Stimulated activated CD4-positive, alpha-beta T cell treated with anti-CD3 and anti-CD28 coated beads, Interleukin-15, amount 100 ng/mL, for 48 hours (primary cell): ENCODE results near the gene TOX2.

ENCODE experiments used
- DNase-seq, 2 donors: peaks; one replicate each; pipeline ENCODE4 v3.0.0-alpha.2; 2020; ENCODE audit warnings: low read depth in 2 of 2

TOX2 gene

GRCh38 chr20:43914311-43915210 is at the start of gene TOX2:
Gene TOX2, plus strand, starts transcription at chr20:43914852. Its CDS starts 40 bp downstream, at chr20:43914892.
- DNase-seq, result no peak

- no peak for DNase-seq
Observed at GRCh38 chr20:43868091-43868490, 46.6 kb upstream of the TOX2 start.

- no peak for DNase-seq
Observed at GRCh38 chr20:43870484-43870883, 44.2 kb upstream of the TOX2 start.

GRCh38 chr20:43878776-43879175 is 35.9 kb upstream of the TOX2 start:
- DNase-seq, result no peak

- DNase-seq, result no peak
Observed at GRCh38 chr20:43893930-43894329, 20.7 kb upstream of the TOX2 start.

- no peak for DNase-seq
Observed at GRCh38 chr20:43894491-43894890, 20.2 kb upstream of the TOX2 start.

GRCh38 chr20:43895235-43895634 is 19.4 kb upstream of the TOX2 start:
- DNase-seq, result no peak

GRCh38 chr20:43899274-43900120 is 15.2 kb upstream of the TOX2 start:
- no peak for DNase-seq

GRCh38 chr20:43900121-43900466 is 14.6 kb upstream of the TOX2 start:
- no peak for DNase-seq

GRCh38 chr20:43900496-43900895 is 14.2 kb upstream of the TOX2 start:
- DNase-seq, result no peak

- no peak for DNase-seq
Observed at GRCh38 chr20:43901296-43901695, 13.4 kb upstream of the TOX2 start.

GRCh38 chr20:43903953-43904826 is 10.5 kb upstream of the TOX2 start:
- DNase-seq, result no peak

GRCh38 chr20:43904827-43905177 is 9.8 kb upstream of the TOX2 start:
- DNase-seq, result no peak

- no peak for DNase-seq
Observed at GRCh38 chr20:43906505-43907034, 8.1 kb upstream of the TOX2 start.

GRCh38 chr20:43909211-43909610 is 5.4 kb upstream of the TOX2 start:
- DNase-seq, result no peak

GRCh38 chr20:43909720-43910119 is 4.9 kb upstream of the TOX2 start:
- DNase-seq, result no peak

- no peak for DNase-seq
Observed at GRCh38 chr20:43910564-43910963, 4.1 kb upstream of the TOX2 start.

- no peak for DNase-seq
Observed at GRCh38 chr20:43911066-43911465, 3.6 kb upstream of the TOX2 start.

GRCh38 chr20:43913291-43914025 is 1.2 kb upstream of the TOX2 start:
- no peak for DNase-seq

GRCh38 chr20:43915211-43916072 is 790 bp downstream of the TOX2 start:
- no peak for DNase-seq
